Pancreas (tissue), 10 donors: ENCODE data around the gene NFIA. TPM values are rescaled to one million over a fixed set of nuclear protein-coding genes. Genes with fewer than 3 reads are reported as not detected.

Experiments used
- ATAC-seq, 4 donors: fragments of 200-7000 bp; cut with Tn5 transposase; one replicate each; pipeline versions ENCODE4 v1.8.0 to v1.9.1; 2020; ENCODE audit warnings: mild to moderate bottlenecking in 4 of 4, moderate library complexity in 4 of 4
- DNase-seq, 6 donors: peaks; one replicate each; pipeline ENCODE4 v3.0.0-alpha.2; 2020
- FAIRE-seq: peaks from 2 replicates; lab custom pipeline; 2012; peaks lifted over from hg19 to GRCh38; lab: Jason Lieb, UNC
- H3K27ac ChIP-seq, 4 donors: fragments of 200-600 bp; sonication (generic); 1 replicate in 3 of 4; 2 replicates in 1 of 4; pipeline versions ENCODE4 v1.5.0 to v1.8.0; 2020
- H3K27me3 ChIP-seq, 4 donors: fragments of 200-600 bp; one replicate each; pipeline ENCODE4 v1.8.0; 2021
- H3K36me3 ChIP-seq, 3 donors: fragments of 200-600 bp; sonication (generic) in 1 of 3; one replicate each; pipeline versions ENCODE4 v1.5.0 to v1.8.0; 2020 to 2021
- H3K4me1 ChIP-seq, 3 donors: fragments of 200-600 bp; one replicate each; pipeline ENCODE4 v1.8.0; 2021
- H3K4me3 ChIP-seq, 4 donors: fragments of 200-600 bp; sonication (generic) in 2 of 4; one replicate each; pipeline versions ENCODE4 v1.5.0 to v1.8.0; 2020 to 2021
- H3K9me3 ChIP-seq, 4 donors: fragments of 200-600 bp; one replicate each; pipeline ENCODE4 v1.8.0; 2021
- CTCF ChIP-seq, 4 donors: fragments of 200-600 bp; sonication (generic) in 3 of 4; IDR thresholded peaks; one replicate each; pipeline versions ENCODE4 v1.5.0 to v1.8.0; 2021; ENCODE audit warnings: antibody characterized with exemption in 4 of 4
- WGBS, 2 donors: extraction: QIAGEN DNeasy Blood & Tissue Kit; methylation state at CpG; one replicate each; pipeline ENCODE4 v1.1.7; 2013; 5-methylcytosine and 5-hydroxymethylcytosine counted together
- intact Hi-C, 3 donors: fragments of 100-400 bp; cut with DNase I; formaldehyde crosslinking; loops; one replicate each; pipeline versions ENCODE4 v1.11.1 to v1.14.2; 2022
- polyA plus RNA-seq, 2 donors: library from polyadenylated mRNA; stranded (reverse); fragments of 200-250 nt; gene quantifications; one replicate each; pipeline ENCODE4 v1.2.3, GENCODE V29; 2013
- total RNA-seq, 6 donors: library from RNA; stranded (reverse); fragmentation: NEBNext Ultra II Directional in 4 of 6; extraction: Animal tissue kit (Norgen Biotek cat#: 25700) in 4 of 6; gene quantifications; one replicate each; pipeline versions ENCODE4 v1.2.1 to v1.2.4, GENCODE V29; 2021 to 2023
- donor health status: healthy with polysubstance abuse.
- donor health status: DM: no; HTN: no; CAD: no; lungs with moderate emphysema.
- donor health status: DM: no; HTN: no; CAD: no.
- donor health status: control.
- donor health status: control.
- donor health status: Bipolar disorder and iron deficiency.
- donor health status: DM: yes; HTN: yes; CAD: no.
- donor health status: DM: no; HTN: no; CAD: no.
- donor health status: DM: no; HTN: no; CAD: no.
- donor health status: DM: yes; HTN: yes; CAD: no.

NFIA gene
- total and polyA plus RNA-seq, 8 donors: 4.9 to 48.1 (median 30.2) TPM

DNA sequence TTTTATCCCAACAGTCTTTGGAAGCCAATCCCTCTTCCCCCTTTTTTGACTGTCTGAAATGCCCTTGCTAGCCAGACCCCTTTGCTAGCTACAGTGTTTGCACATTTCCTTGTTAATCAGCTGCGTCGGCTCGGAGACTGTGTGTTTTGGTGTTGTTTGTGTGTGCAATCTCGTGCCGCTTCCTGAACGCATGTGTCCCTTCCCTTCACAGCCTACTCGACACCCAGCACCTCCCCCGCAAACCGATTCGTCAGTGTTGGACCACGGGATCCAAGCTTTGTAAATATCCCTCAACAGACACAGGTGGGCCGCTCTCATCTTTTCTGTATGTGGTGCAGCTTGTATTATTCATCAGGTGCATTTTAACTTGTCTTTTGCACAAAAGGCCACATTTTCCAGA lies 343.9 kb downstream of the NFIA start:
- Histone ChIP-seq H3K9me3 (no peaks in the 10 kb centered on the region), H3K4me3 (no peak overlapping the region), H3K36me3 (no peaks in the 10 kb centered on the region), H3K4me1 (no peaks in the 10 kb centered on the region), H3K27ac (no peak overlapping the region), H3K27me3 (no peaks in the 10 kb centered on the region)
- intact Hi-C loops: no loop called here
- ATAC-seq (no peak), FAIRE-seq (no peak), DNase-seq (no peak)
- TF ChIP-seq CTCF (IDR thresholded peaks at IDR 0.05): no peak
- WGBS, 2 donors: 80 to 81% methylated on average over 12 of the region's 12 CpGs

DNA sequence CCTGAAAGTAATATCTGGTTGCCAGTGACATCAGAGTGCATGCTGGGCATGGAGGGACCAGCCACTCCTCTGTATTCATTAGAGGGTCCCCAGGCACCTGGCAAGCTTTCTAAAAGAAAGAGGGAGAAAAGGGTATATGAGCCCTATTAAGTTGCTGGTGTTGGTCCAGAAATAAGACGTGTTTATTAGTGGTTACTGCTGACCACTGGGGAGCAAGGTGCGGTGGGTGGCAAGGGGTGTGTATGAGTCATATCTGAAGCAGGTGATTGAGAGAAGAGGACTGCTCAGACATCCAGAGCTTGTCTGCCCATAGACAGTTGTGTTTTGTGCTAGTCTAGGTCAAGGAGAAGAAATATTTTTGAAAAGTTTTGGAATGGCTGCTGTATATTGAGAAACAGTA lies 344.5 kb downstream of the NFIA start:
- no peak overlapping the region for H3K4me3 ChIP-seq
- H3K4me1 ChIP-seq: no peaks in the 10 kb centered on the region
- intact Hi-C loops: no loop called here
- no peak for DNase-seq
- WGBS, 2 donors: 91 to 95% methylated on average over 2 of the region's 2 CpGs
- no peaks in the 10 kb centered on the region for H3K36me3 ChIP-seq
- no peak for ATAC-seq
- no peaks in the 10 kb centered on the region for H3K9me3 ChIP-seq
- FAIRE-seq: no peak
- no peak for TF ChIP-seq CTCF (IDR thresholded peaks at IDR 0.05)
- no peak overlapping the region for H3K27ac ChIP-seq
- no peaks in the 10 kb centered on the region for H3K27me3 ChIP-seq

- Histone ChIP-seq H3K4me3 (no peak overlapping the region), H3K9me3 (no peaks in the 10 kb centered on the region), H3K27ac (no peak overlapping the region), H3K27me3 (no peaks in the 10 kb centered on the region), H3K36me3 (no peaks in the 10 kb centered on the region), H3K4me1 (no peaks in the 10 kb centered on the region)
- FAIRE-seq (no peak), ATAC-seq (no peak), DNase-seq (no peak)
- intact Hi-C loops: no loop called here
- no peak for TF ChIP-seq CTCF (IDR thresholded peaks at IDR 0.05)
- WGBS, 2 donors: 79 to 80% methylated on average over 2 of the region's 2 CpGs
Observed at GRCh38 chr1:61427510-61427909, 345.1 kb downstream of the NFIA start.

GRCh38 chr1:61428146-61428545 lies 345.8 kb downstream of the NFIA start:
- DNase-seq (no peak), FAIRE-seq (no peak), ATAC-seq (no peak)
- Histone ChIP-seq H3K4me3 (no peak overlapping the region), H3K27ac (no peak overlapping the region), H3K9me3 (no peaks in the 10 kb centered on the region), H3K4me1 (no peaks in the 10 kb centered on the region), H3K27me3 (no peaks in the 10 kb centered on the region), H3K36me3 (no peaks in the 10 kb centered on the region)
- 89 to 95% methylated on average over 2 of the region's 2 CpGs for WGBS, 2 donors
- TF ChIP-seq CTCF (IDR thresholded peaks at IDR 0.05): no peak
- intact Hi-C loops: no loop called here

DNA sequence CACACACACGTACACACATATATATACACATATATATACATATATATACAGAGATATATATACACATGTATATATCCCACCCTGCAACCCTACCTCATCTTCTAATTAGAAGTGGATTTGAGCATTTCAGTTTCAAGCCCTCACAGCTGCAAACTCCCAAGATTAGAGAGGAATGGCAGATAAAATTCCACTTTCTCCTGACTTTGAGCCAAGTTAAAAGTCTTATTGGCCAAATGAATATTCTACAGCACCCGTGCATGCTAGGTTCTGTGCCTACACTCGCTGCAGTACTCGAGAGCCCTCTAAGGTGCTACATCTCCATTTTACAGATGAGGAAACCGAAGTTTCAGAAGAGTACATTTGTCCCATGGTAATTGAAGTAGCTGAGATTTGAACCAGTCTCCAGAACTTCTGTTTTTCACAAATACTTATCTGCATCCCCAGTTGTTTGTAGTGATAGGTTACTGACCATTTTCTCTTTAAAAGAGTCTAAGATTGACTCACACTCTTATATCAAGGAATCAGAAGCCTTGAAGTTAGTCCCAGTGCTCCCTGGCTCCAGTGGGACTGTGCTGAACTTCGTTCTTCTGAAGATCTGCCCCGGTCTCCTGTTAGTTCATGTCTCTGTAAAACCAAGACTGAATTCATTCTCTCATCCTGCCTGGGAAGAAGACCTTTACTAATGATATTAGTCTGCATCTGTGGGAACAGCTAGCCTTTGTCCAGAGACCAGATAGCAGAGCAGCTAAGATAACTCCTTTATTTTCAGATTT lies 350.4 kb downstream of the NFIA start:
- WGBS, 2 donors: 83% methylated on average over 7 of the region's 7 CpGs
- no peak for ATAC-seq
- H3K4me1 ChIP-seq: no peaks in the 10 kb centered on the region
- FAIRE-seq: no peak
- H3K4me3 ChIP-seq: no peak overlapping the region
- intact Hi-C loops: no loop called here
- H3K36me3 ChIP-seq: no peaks in the 10 kb centered on the region
- TF ChIP-seq CTCF (IDR thresholded peaks at IDR 0.05): no peak
- no peaks in the 10 kb centered on the region for H3K27me3 ChIP-seq
- no peak overlapping the region for H3K27ac ChIP-seq
- DNase-seq: no peak
- no peaks in the 10 kb centered on the region for H3K9me3 ChIP-seq
